Activated naive CD8-positive, alpha-beta T cell treated with anti-CD3 and anti-CD28 coated beads, Interleukin-2, amount 50 U/mL, for 24 hours (primary cell): ENCODE results near the gene HIVEP2.
A peak's percentile ranks its signal among the peaks of the same experiment; 100 is the strongest.

ENCODE experiments used
- ATAC-seq: fragments of 150-1000 bp; cut with Tn5 transposase; one replicate; pipeline ENCODE4 v1.10.0; 2021
- DNase-seq: peaks from one replicate; pipeline ENCODE4 v3.0.0; 2021
- H3K27ac Mint-ChIP-seq: one replicate; pipeline ENCODE4 v1.8.0; 2021; ENCODE audit warnings: mild to moderate bottlenecking, mixed read lengths
- H3K27me3 Mint-ChIP-seq: one replicate; pipeline ENCODE4 v1.8.0; 2021; ENCODE audit warnings: mixed read lengths
- H3K36me3 Mint-ChIP-seq: one replicate; pipeline ENCODE4 v1.8.0; 2021; ENCODE audit warnings: low read depth, mixed read lengths
- H3K4me1 Mint-ChIP-seq: one replicate; pipeline ENCODE4 v1.8.0; 2021; ENCODE audit warnings: mixed read lengths
- H3K4me3 Mint-ChIP-seq: one replicate; pipeline ENCODE4 v1.8.0; 2021; ENCODE audit warnings: mild to moderate bottlenecking, moderate library complexity, mixed read lengths
- H3K9me3 Mint-ChIP-seq: one replicate; pipeline ENCODE4 v1.8.0; 2021; ENCODE audit warnings: mixed read lengths

The HIVEP2 gene

DNA sequence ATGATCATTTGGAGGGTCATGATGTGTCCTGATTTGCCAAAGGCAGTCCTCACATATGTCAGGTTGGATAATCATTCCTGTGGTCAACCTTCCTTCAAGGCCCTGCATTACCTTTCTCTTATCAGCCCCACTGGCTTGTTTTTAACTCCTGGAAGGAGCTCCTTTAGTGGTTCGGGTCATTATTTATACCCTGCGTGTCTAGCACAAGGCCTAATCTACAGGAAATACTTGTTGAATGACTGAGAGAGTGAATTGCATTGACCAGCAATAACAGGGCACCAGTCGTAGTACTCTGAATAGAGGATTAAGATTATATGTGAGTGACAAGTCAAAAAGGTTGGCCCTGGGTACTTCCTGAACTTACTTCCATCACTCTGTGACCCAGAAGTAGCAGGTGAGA, 4.5 kb downstream of the HIVEP2 start:
- ATAC-seq (no peak), DNase-seq (no peak)
- Mint-ChIP-seq H3K4me1 (peaks cover 86% of the 10 kb centered on the region), H3K27me3 (peaks cover 3% of the 10 kb centered on the region), H3K9me3 (no peaks in the 10 kb centered on the region), H3K36me3 (peaks cover 34% of the 10 kb centered on the region), H3K4me3 (peak overlapping the region; percentile 97), H3K27ac (peak overlapping the region; percentile 100)

DNA sequence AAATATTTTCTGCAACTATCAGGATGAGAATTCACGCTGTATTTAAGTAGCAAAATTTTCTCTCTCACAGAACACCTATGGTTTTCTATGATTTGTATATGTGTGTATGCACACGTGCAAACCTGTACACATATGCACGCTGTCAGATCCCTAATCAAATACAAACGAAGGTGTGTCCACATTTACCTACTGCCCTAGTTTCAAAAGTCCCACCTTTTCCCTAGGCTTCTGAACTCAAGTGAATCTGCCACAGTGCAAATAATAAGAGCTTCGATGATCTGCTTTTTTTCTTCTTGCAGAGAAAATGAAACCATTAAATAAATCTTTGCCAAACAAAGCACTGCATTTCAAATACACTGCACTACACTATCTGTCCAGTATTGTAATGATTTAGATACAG, 6.5 kb downstream of the HIVEP2 start:
- H3K4me1 Mint-ChIP-seq, result peaks cover 95% of the 10 kb centered on the region
- H3K4me3 Mint-ChIP-seq, result peak overlapping the region; percentile 49
- H3K27ac Mint-ChIP-seq, result peak overlapping the region; percentile 41
- DNase-seq (no peak), ATAC-seq (no peak)
- H3K36me3 Mint-ChIP-seq, result peaks cover 45% of the 10 kb centered on the region
- no peaks in the 10 kb centered on the region for H3K9me3 Mint-ChIP-seq
- no peaks in the 10 kb centered on the region for H3K27me3 Mint-ChIP-seq

DNA sequence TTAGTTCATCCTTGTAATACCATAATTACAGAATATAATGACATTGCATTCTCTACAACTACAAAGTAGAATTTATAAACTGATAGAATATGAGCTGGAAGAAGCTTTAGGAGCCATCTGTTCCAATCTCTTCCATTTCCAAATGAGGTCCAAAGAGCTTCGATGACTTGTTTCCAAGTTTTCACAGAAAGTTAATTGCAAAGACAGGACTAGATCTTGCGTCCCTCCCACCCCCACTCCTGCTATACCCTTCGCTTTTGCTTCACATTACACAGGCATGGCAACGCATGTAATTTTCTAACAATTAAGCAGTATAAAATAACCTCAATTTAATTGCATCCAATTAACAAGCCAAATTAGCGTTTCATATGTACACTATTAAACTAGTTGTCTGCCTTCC, 7.0 kb downstream of the HIVEP2 start:
- ATAC-seq, result no peak
- peaks cover 45% of the 10 kb centered on the region for H3K36me3 Mint-ChIP-seq
- no peaks in the 10 kb centered on the region for H3K9me3 Mint-ChIP-seq
- DNase-seq, result no peak
- no peaks in the 10 kb centered on the region for H3K27me3 Mint-ChIP-seq
- H3K27ac Mint-ChIP-seq, result peak overlapping the region; percentile 41
- H3K4me3 Mint-ChIP-seq, result peak overlapping the region; percentile 49
- H3K4me1 Mint-ChIP-seq, result peaks cover 95% of the 10 kb centered on the region

DNA sequence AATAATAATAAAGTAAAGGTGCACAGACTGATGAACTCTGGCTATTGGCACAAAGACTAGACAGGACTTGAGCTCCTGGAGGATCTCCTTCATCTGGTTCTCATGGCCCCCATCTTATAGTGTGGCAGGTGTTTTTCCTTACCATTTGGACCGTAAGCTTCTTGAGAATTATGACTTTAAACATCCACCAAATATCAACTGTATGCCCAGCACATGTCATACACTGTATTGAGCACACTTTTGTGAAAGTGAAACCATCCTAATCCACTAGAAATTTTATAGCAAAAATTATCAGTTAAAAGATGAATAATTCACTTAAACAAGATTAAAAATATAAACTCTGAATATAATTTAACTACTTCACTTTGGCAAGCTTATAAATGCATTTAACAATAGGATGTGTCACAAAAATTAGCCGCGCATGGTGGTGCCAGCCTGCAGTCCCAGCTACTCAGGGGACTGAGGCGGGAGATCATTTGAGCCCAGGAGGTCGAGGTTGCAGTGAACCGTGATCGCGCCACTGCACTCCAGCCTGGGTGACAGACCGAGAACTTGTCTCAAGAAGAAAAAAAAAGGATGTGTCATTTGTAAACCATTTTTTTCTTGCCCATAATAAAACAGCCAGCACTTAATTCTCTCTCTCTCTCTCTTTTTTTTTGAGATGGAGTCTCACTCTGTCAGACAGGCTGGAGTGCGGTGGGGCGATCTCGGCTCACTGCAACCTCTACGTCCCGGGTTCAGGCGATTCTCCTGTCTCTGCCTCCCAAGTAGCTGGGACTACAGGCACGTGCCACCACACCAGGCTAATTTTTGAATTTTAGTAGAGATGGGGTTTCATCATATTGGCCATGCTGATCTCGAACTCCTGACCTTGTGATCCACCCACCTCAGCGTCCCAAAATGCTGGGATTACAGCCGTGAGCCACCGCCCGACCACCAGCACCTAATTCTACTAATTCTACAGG, 9.1 kb downstream of the HIVEP2 start:
- Mint-ChIP-seq H3K4me1 (peaks cover 93% of the 10 kb centered on the region), H3K27ac (peak overlapping the region; percentile 79), H3K9me3 (no peaks in the 10 kb centered on the region), H3K36me3 (peaks cover 44% of the 10 kb centered on the region), H3K27me3 (no peaks in the 10 kb centered on the region), H3K4me3 (peak overlapping the region; percentile 73)
- peak; percentile 29 for ATAC-seq
- DNase-seq, result peak; percentile 40

DNA sequence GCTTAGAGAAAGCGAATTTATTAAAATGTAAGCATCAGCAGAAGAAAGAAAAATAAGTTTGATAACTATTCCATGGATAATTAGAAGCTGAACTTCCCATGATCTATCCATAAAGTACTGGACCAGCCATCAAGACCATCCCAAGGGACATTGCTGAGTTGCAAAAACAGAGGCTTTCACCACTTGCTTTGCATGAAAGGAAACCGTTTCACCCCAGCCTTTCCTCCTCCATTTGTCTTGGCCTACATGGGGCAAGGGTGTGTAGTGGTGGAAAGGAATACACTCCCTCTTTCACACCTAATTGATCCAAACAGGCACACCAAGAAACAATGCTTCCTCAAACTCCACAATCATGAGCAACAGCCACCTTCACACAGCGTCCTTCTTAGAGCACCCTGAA, 10.4 kb downstream of the HIVEP2 start:
- H3K4me3 Mint-ChIP-seq, result peak overlapping the region; percentile 21

DNA sequence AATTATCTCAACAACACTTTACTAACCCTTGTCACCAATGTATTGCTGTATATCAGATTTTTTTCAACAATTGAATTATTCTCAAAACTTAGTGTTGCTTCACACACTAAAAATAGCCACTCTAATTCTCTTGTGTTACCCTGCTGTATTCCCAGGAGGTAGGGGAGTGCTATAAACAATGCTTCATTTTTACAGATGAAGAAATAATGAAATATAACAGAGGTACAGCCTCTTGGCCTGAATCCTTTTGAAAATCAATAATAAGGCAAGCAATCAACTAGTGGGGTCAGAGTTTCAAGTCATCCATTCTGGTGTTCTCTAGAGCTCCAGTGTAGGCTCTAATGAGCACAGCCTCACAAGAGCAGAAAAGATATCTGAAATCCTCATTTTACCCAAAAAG, 10.9 kb downstream of the HIVEP2 start:
- peaks cover 94% of the 10 kb centered on the region for H3K4me1 Mint-ChIP-seq
- no peaks in the 10 kb centered on the region for H3K9me3 Mint-ChIP-seq
- H3K27me3 Mint-ChIP-seq, result no peaks in the 10 kb centered on the region
- DNase-seq (no peak), ATAC-seq (no peak)
- H3K27ac Mint-ChIP-seq, result peak overlapping the region; percentile 79
- peaks cover 43% of the 10 kb centered on the region for H3K36me3 Mint-ChIP-seq
- H3K4me3 Mint-ChIP-seq, result peak overlapping the region; percentile 21

More for the DNA sequence above, 10.4 kb downstream of the HIVEP2 start:
- Mint-ChIP-seq H3K4me1 (peaks cover 94% of the 10 kb centered on the region), H3K36me3 (peaks cover 43% of the 10 kb centered on the region), H3K27me3 (no peaks in the 10 kb centered on the region), H3K27ac (peak overlapping the region; percentile 79), H3K9me3 (no peaks in the 10 kb centered on the region)
- no peak for DNase-seq
- ATAC-seq, result no peak

DNA sequence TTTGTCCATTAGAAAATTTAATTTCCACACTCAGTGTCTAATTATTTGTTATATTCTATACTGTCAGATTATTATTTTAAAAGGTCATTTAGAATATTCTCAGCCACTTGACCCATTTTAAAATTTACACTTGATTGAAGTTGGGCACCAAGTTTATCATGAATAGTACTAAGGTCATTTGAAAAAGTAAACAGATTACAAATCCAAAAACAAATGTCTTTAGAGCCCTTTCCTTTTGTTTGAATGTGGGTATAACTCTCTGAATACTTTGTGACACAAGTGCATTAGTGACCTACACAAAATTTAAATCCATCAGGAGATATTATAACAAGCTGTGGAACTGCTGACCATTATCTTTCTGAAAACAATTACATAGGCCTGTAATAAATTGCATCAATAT, 11.3 kb downstream of the HIVEP2 start:
- DNase-seq (no peak), ATAC-seq (no peak)
- H3K36me3 Mint-ChIP-seq, result peaks cover 47% of the 10 kb centered on the region
- no peaks in the 10 kb centered on the region for H3K9me3 Mint-ChIP-seq
- H3K4me1 Mint-ChIP-seq, result peaks cover 96% of the 10 kb centered on the region
- H3K27me3 Mint-ChIP-seq, result no peaks in the 10 kb centered on the region
- peak overlapping the region; percentile 74 for H3K4me3 Mint-ChIP-seq
- H3K27ac Mint-ChIP-seq, result peak overlapping the region; percentile 79

DNA sequence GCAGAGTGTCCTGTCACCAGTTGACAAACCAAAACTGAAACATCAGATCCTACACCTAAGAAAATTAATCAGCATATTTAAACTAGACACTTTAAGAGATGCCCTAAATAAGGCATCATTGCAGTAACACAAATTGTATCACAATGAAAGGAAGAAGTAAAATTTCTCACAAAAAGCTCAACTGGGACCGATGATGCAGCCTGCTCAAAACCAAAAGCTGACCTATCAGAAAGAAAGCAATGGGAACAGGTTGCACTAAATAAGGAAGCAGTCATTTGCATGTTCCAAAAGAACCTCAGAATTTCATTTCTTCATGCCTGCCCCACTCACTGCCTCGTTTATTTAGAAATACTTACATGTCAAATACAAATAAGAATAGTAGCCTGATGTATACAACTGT, 12.1 kb downstream of the HIVEP2 start:
- ATAC-seq (peak; percentile 26), DNase-seq (no peak)
- peaks cover 90% of the 10 kb centered on the region for H3K4me1 Mint-ChIP-seq
- H3K27me3 Mint-ChIP-seq, result no peaks in the 10 kb centered on the region
- H3K27ac Mint-ChIP-seq, result peak overlapping the region; percentile 79
- H3K36me3 Mint-ChIP-seq, result peaks cover 41% of the 10 kb centered on the region
- H3K9me3 Mint-ChIP-seq, result no peaks in the 10 kb centered on the region
- peak overlapping the region; percentile 74 for H3K4me3 Mint-ChIP-seq

DNA sequence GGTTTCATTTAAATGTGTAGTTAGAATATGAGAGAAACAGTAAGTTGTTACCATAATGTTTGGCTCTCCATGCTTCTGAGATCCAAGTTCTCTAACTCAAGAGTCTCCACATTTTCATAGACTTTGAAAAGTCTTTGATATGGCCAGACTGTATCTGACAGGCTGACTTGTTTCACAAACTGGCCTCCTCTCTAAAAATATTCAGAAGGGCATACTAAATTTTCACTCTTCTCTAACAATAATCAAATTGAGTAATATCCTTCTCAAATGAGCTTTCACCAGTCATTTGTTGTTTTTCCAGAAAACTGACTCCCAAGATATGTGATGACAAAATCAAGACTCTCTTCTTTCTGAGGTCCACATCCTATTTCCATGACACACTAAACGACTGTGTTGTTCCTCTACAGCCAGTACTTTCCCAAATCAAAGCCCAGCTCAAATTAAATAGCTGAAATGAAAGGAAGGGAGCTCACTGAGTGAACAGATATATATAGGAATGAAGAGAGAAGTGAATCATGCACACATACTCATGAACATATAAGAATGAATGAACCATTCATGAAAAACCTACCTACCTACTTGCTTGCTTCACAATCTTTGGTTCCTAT, 15.1 kb downstream of the HIVEP2 start:
- peak overlapping the region; percentile 93 for H3K27ac Mint-ChIP-seq
- DNase-seq, result no peak
- peaks cover 18% of the 10 kb centered on the region for H3K36me3 Mint-ChIP-seq
- peak; percentile 20 for ATAC-seq
- H3K4me3 Mint-ChIP-seq, result peak overlapping the region; percentile 95
- H3K27me3 Mint-ChIP-seq, result no peaks in the 10 kb centered on the region
- H3K9me3 Mint-ChIP-seq, result no peaks in the 10 kb centered on the region
- peaks cover 79% of the 10 kb centered on the region for H3K4me1 Mint-ChIP-seq

DNA sequence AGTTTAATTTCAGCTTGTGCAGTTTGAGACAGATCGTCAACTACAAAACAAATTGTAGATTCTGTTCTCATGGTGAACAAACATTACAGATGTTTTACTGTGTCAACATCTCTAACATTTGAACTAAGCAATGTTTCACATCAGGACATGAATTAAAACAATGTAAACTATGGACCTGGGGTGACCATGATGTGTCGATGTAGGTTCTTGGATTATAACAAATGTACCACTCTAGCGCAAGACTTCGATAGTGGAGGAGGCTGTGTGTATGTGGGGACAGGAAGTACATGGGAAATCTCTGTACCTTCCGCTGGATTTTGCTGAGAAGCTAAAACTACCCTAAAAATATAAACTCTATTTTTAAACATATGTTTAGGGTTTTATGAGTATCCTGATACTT, 17.1 kb downstream of the HIVEP2 start:
- peaks cover 8% of the 10 kb centered on the region for H3K36me3 Mint-ChIP-seq
- H3K4me1 Mint-ChIP-seq, result peaks cover 65% of the 10 kb centered on the region
- DNase-seq (no peak), ATAC-seq (peak; percentile 29)
- H3K4me3 Mint-ChIP-seq, result peak overlapping the region; percentile 95
- no peaks in the 10 kb centered on the region for H3K9me3 Mint-ChIP-seq
- peak overlapping the region; percentile 93 for H3K27ac Mint-ChIP-seq
- no peaks in the 10 kb centered on the region for H3K27me3 Mint-ChIP-seq

DNA sequence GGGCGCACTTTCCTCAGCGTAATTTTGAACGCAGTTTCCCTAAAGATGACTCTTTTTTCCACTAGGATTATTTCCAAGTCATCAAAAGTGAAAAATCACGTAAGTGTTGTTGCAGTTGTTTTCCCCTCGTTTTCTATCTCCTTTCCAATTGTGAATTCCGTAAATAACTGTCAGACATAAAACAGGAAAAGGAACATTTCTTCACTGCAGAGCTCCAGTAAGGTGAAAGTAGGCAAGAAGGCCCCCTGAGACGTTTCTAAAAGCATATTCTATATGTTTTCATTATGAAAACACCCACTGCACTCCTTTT, 17.8 kb downstream of the HIVEP2 start:
- peaks cover 8% of the 10 kb centered on the region for H3K36me3 Mint-ChIP-seq

DNA sequence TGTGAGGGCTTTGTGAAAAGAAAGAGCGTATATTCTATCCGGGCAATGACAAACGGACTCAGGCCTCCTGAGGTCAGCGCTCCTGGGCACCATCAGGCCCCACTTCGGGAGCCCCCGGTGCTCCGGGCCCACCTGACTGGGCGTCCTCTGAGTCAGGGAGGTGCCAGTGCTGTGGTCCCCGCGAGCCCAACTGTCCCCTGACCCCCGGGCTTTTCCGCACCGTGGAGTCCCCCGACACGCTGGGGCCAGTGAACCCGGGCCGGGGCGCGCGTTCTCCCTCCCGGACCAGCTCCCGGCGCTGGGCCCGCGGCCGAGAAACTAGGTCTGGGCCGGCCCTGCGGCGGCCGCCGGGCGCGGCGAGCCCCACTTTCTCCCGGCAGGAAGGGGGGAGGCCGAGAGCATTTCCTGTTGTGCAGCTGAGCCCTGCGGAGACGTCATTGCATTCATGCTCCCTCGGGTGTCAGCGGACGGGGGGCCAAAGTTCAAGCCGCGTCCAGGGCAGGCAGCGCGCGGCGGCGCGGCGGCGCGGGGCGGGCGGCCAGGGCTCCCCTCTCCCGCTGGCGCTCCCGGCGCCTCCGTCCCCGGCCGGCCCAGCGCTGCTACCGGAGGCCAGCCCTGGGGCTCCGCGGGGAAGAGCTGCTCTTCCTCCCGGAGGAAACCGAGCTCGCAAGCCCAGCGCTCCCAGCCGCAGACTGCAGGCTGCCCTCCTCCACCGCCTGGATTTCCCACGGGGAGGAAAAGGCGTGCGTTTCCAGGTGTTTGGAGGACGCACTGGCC, 18.3 kb downstream of the HIVEP2 start:
- Mint-ChIP-seq H3K27me3 (no peaks in the 10 kb centered on the region), H3K4me3 (peak overlapping the region; percentile 95), H3K27ac (peak overlapping the region; percentile 95), H3K36me3 (peaks cover 8% of the 10 kb centered on the region), H3K4me1 (peaks cover 57% of the 10 kb centered on the region), H3K9me3 (no peaks in the 10 kb centered on the region)
- ATAC-seq, result peak; percentile 81
- peak; percentile 78 for DNase-seq

More for the DNA sequence above, 17.8 kb downstream of the HIVEP2 start:
- ATAC-seq (no peak), DNase-seq (no peak)
- Mint-ChIP-seq H3K27ac (peak overlapping the region; percentile 93), H3K4me3 (peak overlapping the region; percentile 95), H3K4me1 (peaks cover 59% of the 10 kb centered on the region), H3K9me3 (no peaks in the 10 kb centered on the region), H3K27me3 (no peaks in the 10 kb centered on the region)

DNA sequence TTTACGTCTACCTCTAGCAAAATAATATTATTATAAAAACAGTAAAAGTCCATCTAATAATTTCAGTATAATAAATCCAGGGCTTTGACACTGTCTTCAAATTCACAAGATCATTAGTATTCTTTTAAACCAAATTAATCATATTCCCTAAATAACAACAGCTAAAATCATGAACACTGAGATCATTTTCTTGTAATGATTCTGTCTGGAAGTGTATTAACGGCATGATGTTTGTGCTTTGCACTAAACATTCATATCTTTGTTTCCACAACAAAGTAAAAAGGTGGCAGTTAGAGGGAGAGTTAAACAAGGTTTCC, 18.8 kb downstream of the HIVEP2 start:
- peak overlapping the region; percentile 95 for H3K4me3 Mint-ChIP-seq
- H3K4me1 Mint-ChIP-seq, result peaks cover 52% of the 10 kb centered on the region
- no peaks in the 10 kb centered on the region for H3K9me3 Mint-ChIP-seq
- no peaks in the 10 kb centered on the region for H3K27me3 Mint-ChIP-seq
- peak overlapping the region; percentile 95 for H3K27ac Mint-ChIP-seq
- peaks cover 9% of the 10 kb centered on the region for H3K36me3 Mint-ChIP-seq
- DNase-seq (no peak), ATAC-seq (no peak)

DNA sequence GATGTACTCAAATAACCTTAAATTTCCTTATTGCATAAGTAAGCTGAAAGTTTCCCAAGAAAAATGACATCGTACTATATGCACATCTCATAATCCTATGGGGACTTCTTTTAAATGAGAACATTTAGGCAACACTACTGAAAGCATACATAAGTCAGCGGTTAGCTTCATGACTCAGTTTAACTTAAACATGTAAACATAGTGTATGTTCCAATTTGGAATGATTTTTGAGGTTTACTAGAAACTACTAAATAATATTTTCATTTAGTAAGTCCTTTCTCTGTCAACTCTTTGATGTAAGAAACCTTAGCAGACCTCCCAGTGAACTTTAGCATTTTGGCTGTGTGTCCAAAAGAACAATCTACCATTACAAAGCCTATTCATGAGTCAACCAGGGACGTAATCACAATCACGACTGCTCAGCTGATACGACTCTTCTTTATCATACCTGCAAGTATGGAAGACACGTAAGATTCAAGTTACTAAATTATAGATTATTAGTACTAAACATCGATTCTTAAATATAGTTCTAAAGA, 19.3 kb downstream of the HIVEP2 start:
- Mint-ChIP-seq H3K4me3 (peak overlapping the region; percentile 95), H3K36me3 (peaks cover 13% of the 10 kb centered on the region), H3K4me1 (peaks cover 54% of the 10 kb centered on the region), H3K9me3 (no peaks in the 10 kb centered on the region), H3K27ac (peak overlapping the region; percentile 95), H3K27me3 (no peaks in the 10 kb centered on the region)
- ATAC-seq (no peak), DNase-seq (no peak)
